ENCODE results near the gene PROSER3.

- TF ChIP-seq POLR2A (IDR thresholded peaks at IDR 0.05; ENCODE audit: extremely low read depth, insufficient read length) (no peak), CTCF (IDR thresholded peaks at IDR 0.05; ENCODE audit: low read depth, low read length) (no peak), MAX (IDR thresholded peaks at IDR 0.05; ENCODE audit: low read depth, low read length) (no peak)
These were observed 58.3 kb downstream of the PROSER3 start for GRCh38 chr19:35816262-35816661.

All from NB4 (cell line).